HS-27A (cell line): Measurements from ENCODE around the gene UNC50.
"Not testable (repeated sequence)": the region's sequence is repeated elsewhere in the genome, so short reads cannot be mapped to it uniquely, and the experiment has no call there.

Experiments
- DNase-seq: peaks from one replicate; pipeline ENCODE4 v3.0.0-alpha.2; 2012; ENCODE audit warnings: low read depth, missing footprints

The UNC50 gene

DNA sequence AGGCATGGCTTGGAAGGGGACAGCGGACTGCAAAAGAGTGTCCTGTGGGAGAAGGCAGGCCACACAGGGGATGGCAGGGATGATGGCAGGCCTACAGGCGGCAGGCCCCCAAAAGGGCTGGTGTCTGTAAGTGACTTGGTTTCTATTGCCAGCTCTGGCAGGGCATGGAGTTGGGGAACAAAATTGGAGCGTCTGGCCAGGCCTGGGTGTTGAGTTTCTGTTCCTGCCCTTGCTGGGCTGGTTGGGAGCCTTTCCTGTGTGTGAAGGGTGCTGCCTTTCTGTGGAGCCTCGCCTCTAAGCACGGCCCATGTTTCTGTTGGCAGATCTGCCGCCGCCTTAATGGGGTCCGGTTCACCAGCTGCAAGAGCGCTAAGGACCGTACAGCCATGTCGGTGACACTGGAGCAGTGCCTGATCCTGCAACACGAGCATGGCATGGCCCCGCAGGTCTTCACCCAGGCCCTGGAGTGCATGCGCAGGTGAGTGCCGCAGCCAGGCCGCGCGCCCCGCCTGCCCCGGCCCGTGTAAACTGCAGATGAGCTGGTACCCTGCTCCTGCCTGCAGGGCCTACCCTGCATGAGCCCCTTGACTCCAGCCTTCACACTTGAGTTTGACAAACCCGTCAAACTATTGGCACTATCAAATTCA, 31.6 kb upstream of the UNC50 start:
- no peak for DNase-seq

DNA sequence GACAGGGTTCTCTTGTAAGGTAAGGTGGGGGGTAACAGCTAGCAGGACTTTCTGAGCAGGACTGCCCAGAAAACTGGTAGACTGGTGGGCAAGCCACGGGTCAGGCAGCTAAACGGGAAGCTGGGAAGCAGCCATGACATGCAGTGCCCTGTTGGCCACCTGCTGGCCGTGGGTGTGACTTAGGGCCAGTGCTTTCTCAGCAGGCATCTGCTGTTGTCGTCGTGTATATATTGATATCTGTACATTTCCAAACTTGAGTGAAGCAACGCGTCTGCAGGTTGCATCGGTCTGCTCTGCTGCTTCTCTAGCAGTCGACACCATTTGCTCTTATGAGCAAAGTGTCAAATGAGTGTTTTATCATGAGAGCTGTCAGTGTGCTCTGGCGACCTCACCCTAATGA, 31.1 kb upstream of the UNC50 start:
- no peak for DNase-seq

- DNase-seq: no peak
These were observed 30.2 kb upstream of the UNC50 start for GRCh38 chr2:98578231-98578630.

GRCh38 chr2:98579926-98580325, 28.5 kb upstream of the UNC50 start:
- no peak for DNase-seq

GRCh38 chr2:98580656-98581284, 27.6 kb upstream of the UNC50 start:
- DNase-seq: no peak

GRCh38 chr2:98582523-98582922, 25.9 kb upstream of the UNC50 start:
- DNase-seq: no peak

GRCh38 chr2:98583276-98583675, 25.1 kb upstream of the UNC50 start:
- DNase-seq: no peak

GRCh38 chr2:98583816-98584618, 24.4 kb upstream of the UNC50 start:
- DNase-seq: no peak

- no peak for DNase-seq
These were observed 23.0 kb upstream of the UNC50 start for GRCh38 chr2:98585386-98585785.

GRCh38 chr2:98586551-98587140, 21.7 kb upstream of the UNC50 start:
- no peak for DNase-seq

DNA sequence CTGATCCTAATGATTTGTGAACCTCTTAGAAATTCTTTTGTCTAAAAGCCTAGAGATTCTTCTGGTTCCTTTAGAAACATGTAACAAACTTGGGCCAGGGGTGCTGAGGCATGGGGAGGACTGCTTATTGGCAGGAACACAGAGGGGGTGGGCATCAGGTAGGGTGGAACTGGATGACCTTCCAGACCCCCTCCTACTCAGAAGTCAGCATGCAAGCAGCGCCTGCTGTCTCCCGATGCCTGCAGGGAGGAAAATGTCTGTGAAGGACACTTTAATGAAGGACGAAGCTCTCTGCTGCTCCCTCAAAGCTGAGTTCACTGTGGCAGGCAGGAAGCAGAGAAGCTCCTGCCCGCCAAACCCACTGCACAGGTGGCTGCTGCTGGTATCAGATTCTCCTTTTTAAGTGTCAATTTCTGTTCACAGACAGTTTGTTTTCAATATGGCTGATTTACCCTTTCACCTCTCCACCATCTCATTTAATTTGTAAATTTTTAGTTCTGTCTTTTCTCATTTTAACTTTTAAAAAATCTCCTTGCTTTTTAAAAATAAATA, 19.4 kb upstream of the UNC50 start:
- DNase-seq: no peak

DNA sequence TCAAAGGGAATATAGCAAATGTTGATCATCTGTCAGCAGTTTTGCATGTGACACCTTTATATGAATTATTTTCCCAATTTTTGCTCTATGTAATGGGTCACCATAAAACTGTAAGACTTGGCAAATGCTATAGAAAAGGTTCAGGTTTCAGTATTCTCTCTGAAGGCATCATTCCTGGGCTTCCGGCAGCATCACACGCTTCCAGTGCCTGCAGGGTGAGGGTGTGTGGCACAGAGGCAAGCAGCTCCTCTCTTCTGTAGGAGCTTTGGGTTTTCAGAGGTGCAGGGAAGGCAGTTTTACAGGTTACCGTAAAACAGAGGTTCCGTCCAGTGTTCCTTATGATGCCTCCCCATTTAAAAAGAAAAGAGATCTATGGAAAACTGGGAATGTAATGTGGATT, 18.9 kb upstream of the UNC50 start:
- DNase-seq: no peak

DNA sequence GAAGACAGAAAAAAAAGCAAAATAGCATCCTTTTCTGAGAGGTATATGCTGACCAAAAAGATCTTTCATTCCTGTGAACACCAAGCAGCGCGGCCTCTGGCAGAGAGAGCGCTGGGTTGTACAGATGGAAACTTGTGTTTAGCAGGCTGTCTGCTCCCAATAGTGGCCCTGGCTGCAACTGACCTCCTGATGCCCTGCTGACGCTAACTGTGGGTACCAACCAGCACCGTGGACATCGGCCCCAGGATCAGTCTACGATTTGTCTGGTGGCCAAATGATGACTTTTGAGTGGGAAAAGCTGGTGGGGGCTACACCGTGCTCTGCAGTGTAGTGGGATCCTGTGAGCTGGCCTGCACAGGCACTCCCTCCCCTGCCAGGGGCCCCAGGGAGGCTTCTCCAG, 15.8 kb upstream of the UNC50 start:
- DNase-seq: no peak

GRCh38 chr2:98594665-98595064, 13.7 kb upstream of the UNC50 start:
- DNase-seq: not testable (repeated sequence)

DNA sequence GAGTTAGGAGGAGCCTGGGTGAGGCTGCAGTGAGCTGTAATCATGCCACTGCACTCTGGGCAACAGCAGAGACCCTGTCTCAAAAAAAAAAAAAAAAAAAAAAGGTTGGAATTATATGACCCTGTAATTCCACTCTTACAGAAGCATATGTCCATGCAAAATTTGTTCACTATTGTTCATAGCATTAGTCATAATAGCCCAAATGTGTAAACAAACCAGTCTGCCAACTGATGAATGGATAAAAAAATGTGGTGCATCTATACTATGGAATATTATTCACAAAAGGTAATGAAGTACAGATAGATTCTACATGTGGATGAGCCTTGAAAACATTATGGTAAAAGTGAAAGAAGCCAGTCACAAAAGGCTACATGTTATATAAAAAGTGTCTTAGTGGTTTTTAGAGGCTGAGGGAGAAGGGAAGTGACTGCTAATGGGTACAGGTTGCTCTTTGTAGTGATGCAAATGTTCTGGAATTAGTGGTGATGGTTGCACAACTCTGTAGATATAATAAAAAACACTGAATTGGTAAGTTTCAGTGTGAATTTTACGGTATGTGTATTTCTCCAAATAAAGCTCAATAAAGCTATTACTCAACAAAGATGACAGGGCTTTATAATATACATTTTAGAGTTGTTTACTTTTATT, 9.5 kb upstream of the UNC50 start:
- no peak for DNase-seq

- DNase-seq: no peak
These were observed 6.8 kb upstream of the UNC50 start for GRCh38 chr2:98601532-98602132.

GRCh38 chr2:98604547-98604946, 3.8 kb upstream of the UNC50 start:
- DNase-seq: no peak

GRCh38 chr2:98605076-98605475, 3.3 kb upstream of the UNC50 start:
- DNase-seq: no peak

GRCh38 chr2:98606431-98606830, 2.0 kb upstream of the UNC50 start:
- no peak for DNase-seq

GRCh38 chr2:98607104-98607503, 1.3 kb upstream of the UNC50 start:
- no peak for DNase-seq

- DNase-seq: no peak
These were observed 661 bp upstream of the UNC50 start for GRCh38 chr2:98607741-98608115.
